WERI-Rb-1 (cell line): Measurements from ENCODE around the gene LCK.

ENCODE experiments used
- DNase-seq: peaks from one replicate; pipeline ENCODE4 v3.0.0-alpha.2; 2020
- H3K27ac ChIP-seq: fragments of 250-450 bp; sonication (Bioruptor Pico); 2 replicates; pipeline ENCODE4 v1.5.1; 2020; ENCODE audit warnings: mild to moderate bottlenecking, moderate library complexity
- H3K27me3 ChIP-seq: fragments of 250-450 bp; sonication (Bioruptor Pico); 2 replicates; pipeline ENCODE4 v1.5.1; 2021; ENCODE audit warnings: mild to moderate bottlenecking, low read depth, moderate library complexity; ENCODE audit not compliant: insufficient read depth, severe bottlenecking
- H3K36me3 ChIP-seq: fragments of 250-450 bp; sonication (Bioruptor Pico); 2 replicates; pipeline ENCODE4 v1.5.1; 2020; ENCODE audit warnings: mild to moderate bottlenecking, moderate library complexity
- H3K4me3 ChIP-seq: 2 replicates; pipeline ENCODE4 v1.5.1; 2011; ENCODE audit warnings: low read depth, mild to moderate bottlenecking, control low read depth, low read length
- H3K9me3 ChIP-seq: fragments of 250-450 bp; sonication (Bioruptor Pico); 2 replicates; pipeline ENCODE4 v1.5.1; 2021; ENCODE audit warnings: mild to moderate bottlenecking, moderate library complexity; ENCODE audit not compliant: severe bottlenecking
- CTCF ChIP-seq: IDR thresholded peaks from 2 replicates; pipeline ENCODE4 v1.5.1; 2011; ENCODE audit warnings: low read depth, mild to moderate bottlenecking, control low read depth, inconsistent platforms, low read length

LCK gene

GRCh38 chr1:32232558-32233304 lies 18.3 kb upstream of the LCK start:
- Histone ChIP-seq H3K36me3 (peaks cover 47% of the 10 kb centered on the region), H3K9me3 (no peaks in the 10 kb centered on the region), H3K27me3 (no peaks in the 10 kb centered on the region), H3K27ac (no peak overlapping the region), H3K4me3 (no peak overlapping the region)
- no peak for DNase-seq
- TF ChIP-seq CTCF: no peak

- Histone ChIP-seq H3K9me3 (no peaks in the 10 kb centered on the region), H3K27me3 (no peaks in the 10 kb centered on the region), H3K4me3 (no peak overlapping the region), H3K36me3 (peaks cover 26% of the 10 kb centered on the region), H3K27ac (no peak overlapping the region)
- no peak for DNase-seq
- TF ChIP-seq CTCF: no peak
Observed at GRCh38 chr1:32234792-32235191, 16.3 kb upstream of the LCK start.

GRCh38 chr1:32239337-32239736 lies 11.7 kb upstream of the LCK start:
- no peak for TF ChIP-seq CTCF
- Histone ChIP-seq H3K9me3 (no peaks in the 10 kb centered on the region), H3K4me3 (no peak overlapping the region), H3K36me3 (no peaks in the 10 kb centered on the region; the same call in 1 of the 2 replicates), H3K27me3 (no peaks in the 10 kb centered on the region), H3K27ac (no peak overlapping the region)
- no peak for DNase-seq

GRCh38 chr1:32239790-32240139 lies 11.3 kb upstream of the LCK start:
- no peak for TF ChIP-seq CTCF
- no peak overlapping the region for H3K4me3 ChIP-seq
- H3K36me3 ChIP-seq: no peaks in the 10 kb centered on the region; the same call in 1 of the 2 replicates
- no peak overlapping the region for H3K27ac ChIP-seq
- no peaks in the 10 kb centered on the region for H3K9me3 ChIP-seq
- DNase-seq: no peak
- no peaks in the 10 kb centered on the region for H3K27me3 ChIP-seq

GRCh38 chr1:32240140-32240951 lies 10.7 kb upstream of the LCK start:
- Histone ChIP-seq H3K36me3 (no peaks in the 10 kb centered on the region; the same call in 1 of the 2 replicates), H3K27me3 (no peaks in the 10 kb centered on the region), H3K4me3 (no peak overlapping the region), H3K27ac (no peak overlapping the region), H3K9me3 (no peaks in the 10 kb centered on the region)
- DNase-seq: no peak
- no peak for TF ChIP-seq CTCF
